Suprapubic skin (tissue), 4 donors: Measurements from ENCODE around the gene QDPR.

Source experiments
- EP300 ChIP-seq: sonication (generic); formaldehyde crosslinking; IDR thresholded peaks from one replicate; pipeline ENCODE4 v1.6.1; 2017; ENCODE audit warnings: antibody characterized with exemption
- POLR2A ChIP-seq, 2 donors: fragments of 450-650 bp; IDR thresholded peaks; one replicate each; pipeline ENCODE4 v1.6.1; 2017; ENCODE audit warnings: antibody characterized with exemption in 2 of 2, mild to moderate bottlenecking in 2 of 2, moderate library complexity in 2 of 2
- POLR2AphosphoS5 ChIP-seq, 3 donors: sonication (generic); formaldehyde crosslinking; IDR thresholded peaks; one replicate each; pipeline ENCODE4 v1.6.1; 2017; ENCODE audit warnings: antibody characterized with exemption in 3 of 3
- TF ChIP-seq, protein P1 (sequence below), 2 donors: fragments of 200-600 bp in 1 of 2; fragments of 450-650 bp in 1 of 2; sonication (generic) in 1 of 2; IDR thresholded peaks; one replicate each; pipeline ENCODE4 v1.5.1; 2016 to 2019; ENCODE audit warnings: antibody characterized with exemption in 2 of 2, mild to moderate bottlenecking in 1 of 2, moderate library complexity in 1 of 2

- TF ChIP-seq, protein P1, sequence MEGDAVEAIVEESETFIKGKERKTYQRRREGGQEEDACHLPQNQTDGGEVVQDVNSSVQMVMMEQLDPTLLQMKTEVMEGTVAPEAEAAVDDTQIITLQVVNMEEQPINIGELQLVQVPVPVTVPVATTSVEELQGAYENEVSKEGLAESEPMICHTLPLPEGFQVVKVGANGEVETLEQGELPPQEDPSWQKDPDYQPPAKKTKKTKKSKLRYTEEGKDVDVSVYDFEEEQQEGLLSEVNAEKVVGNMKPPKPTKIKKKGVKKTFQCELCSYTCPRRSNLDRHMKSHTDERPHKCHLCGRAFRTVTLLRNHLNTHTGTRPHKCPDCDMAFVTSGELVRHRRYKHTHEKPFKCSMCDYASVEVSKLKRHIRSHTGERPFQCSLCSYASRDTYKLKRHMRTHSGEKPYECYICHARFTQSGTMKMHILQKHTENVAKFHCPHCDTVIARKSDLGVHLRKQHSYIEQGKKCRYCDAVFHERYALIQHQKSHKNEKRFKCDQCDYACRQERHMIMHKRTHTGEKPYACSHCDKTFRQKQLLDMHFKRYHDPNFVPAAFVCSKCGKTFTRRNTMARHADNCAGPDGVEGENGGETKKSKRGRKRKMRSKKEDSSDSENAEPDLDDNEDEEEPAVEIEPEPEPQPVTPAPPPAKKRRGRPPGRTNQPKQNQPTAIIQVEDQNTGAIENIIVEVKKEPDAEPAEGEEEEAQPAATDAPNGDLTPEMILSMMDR (IDR thresholded peaks at IDR 0.05), result peak in 1 of 2 donors; percentile 39
- TF ChIP-seq POLR2AphosphoS5 (IDR thresholded peaks at IDR 0.05) (no peak), POLR2A (IDR thresholded peaks at IDR 0.05) (no peak), EP300 (no peak)
Observed at GRCh38 chr4:17468619-17469221, 43.2 kb downstream of the QDPR start.
